Measurements from ENCODE around the gene GON4L.
"Not testable (repeated sequence)": the region's sequence is repeated elsewhere in the genome, so short reads cannot be mapped to it uniquely, and the experiment has no call there.

The GON4L gene

GRCh38 chr1:155816351-155816750, 40.7 kb downstream of the GON4L start:
- no peak for DNase-seq

GRCh38 chr1:155813672-155814071, 43.3 kb downstream of the GON4L start:
- no peak for DNase-seq

- DNase-seq: no peak
Measured at GRCh38 chr1:155812878-155813277, 44.1 kb downstream of the GON4L start.

GRCh38 chr1:155809088-155809487, 47.9 kb downstream of the GON4L start:
- no peak for DNase-seq

GRCh38 chr1:155801149-155801548, 55.9 kb downstream of the GON4L start:
- no peak for DNase-seq

- DNase-seq: not testable (repeated sequence)
Measured at GRCh38 chr1:155795618-155796017, 61.4 kb downstream of the GON4L start.

GRCh38 chr1:155794605-155795245, 62.3 kb downstream of the GON4L start:
- DNase-seq: no peak

GRCh38 chr1:155793213-155793612, 63.8 kb downstream of the GON4L start:
- DNase-seq: no peak

GRCh38 chr1:155777582-155777981, 79.4 kb downstream of the GON4L start:
- no peak for DNase-seq

GRCh38 chr1:155776414-155776813, 80.6 kb downstream of the GON4L start:
- DNase-seq: no peak

- DNase-seq: no peak
Measured at GRCh38 chr1:155773221-155773620, 83.8 kb downstream of the GON4L start.

GRCh38 chr1:155769257-155769656, 87.8 kb downstream of the GON4L start:
- DNase-seq: no peak

GRCh38 chr1:155767399-155767989, 89.5 kb downstream of the GON4L start:
- not testable (repeated sequence) for DNase-seq

GRCh38 chr1:155763989-155764388, 93.0 kb downstream of the GON4L start:
- DNase-seq: not testable (repeated sequence)

GRCh38 chr1:155763090-155763815, 93.8 kb downstream of the GON4L start:
- DNase-seq: not testable (repeated sequence)

- no peak for DNase-seq
Measured at GRCh38 chr1:155761736-155762405, 95.1 kb downstream of the GON4L start.

GRCh38 chr1:155760751-155761475, 96.1 kb downstream of the GON4L start:
- no peak for DNase-seq

GRCh38 chr1:155759966-155760630, 96.9 kb downstream of the GON4L start:
- no peak for DNase-seq

GRCh38 chr1:155759017-155759416, 98.0 kb downstream of the GON4L start:
- not testable (repeated sequence) for DNase-seq

GRCh38 chr1:155748141-155748540, 108.9 kb downstream of the GON4L start:
- DNase-seq: not testable (repeated sequence)

- DNase-seq: not testable (repeated sequence)
Measured at GRCh38 chr1:155747586-155747985, 109.4 kb downstream of the GON4L start.
